HEK293 (cell line): ENCODE measurements around the gene AFDN.

Source experiments
- CTCF ChIA-PET: fragments of 350-600 bp; formaldehyde crosslinking; extraction: SDS; loops from one replicate; lab custom pipeline; 2021; ENCODE audit warnings: antibody characterized with exemption; lab: Yijun Ruan, JAX
- POLR2A ChIA-PET: fragments of 300-600 bp; formaldehyde crosslinking; extraction: SDS; loops from one replicate; lab custom pipeline; 2020; ENCODE audit warnings: antibody characterized with exemption, inconsistent platforms; lab: Yijun Ruan, JAX
- H3K27ac ChIP-seq: fragments of 200-500 bp; sonication (Bioruptor generic); 2 replicates; pipeline ENCODE4 v1.5.1; 2014; ENCODE audit warnings: low read depth, low read length, control low read depth, inconsistent platforms; ENCODE audit errors: extremely low read depth
- H3K36me3 ChIP-seq, 2 experiments: fragments of 200-500 bp in 1 of 2; sonication (Bioruptor generic) in 1 of 2; 1 replicate in 1 of 2; 2 replicates in 1 of 2; pipeline ENCODE4 v1.5.1; 2014 to 2017; ENCODE audit warnings: inconsistent platforms in 2 of 2, low read length in 2 of 2; ENCODE audit not compliant: control insufficient read depth in 2 of 2, insufficient read depth in 1 of 2
- H3K4me1 ChIP-seq: fragments of 200-500 bp; sonication (Bioruptor generic); 2 replicates; pipeline ENCODE4 v1.5.1; 2014; ENCODE audit warnings: mild to moderate bottlenecking, low read length, inconsistent platforms; ENCODE audit not compliant: control insufficient read depth, insufficient read depth
- H3K4me3 ChIP-seq: 2 replicates; pipeline ENCODE4 v1.5.1; 2011; ENCODE audit warnings: low read depth, mild to moderate bottlenecking, control low read depth, low read length, moderate library complexity
- H3K9me3 ChIP-seq: fragments of 200-500 bp; sonication (Bioruptor generic); 2 replicates; pipeline ENCODE4 v1.5.1; 2014; ENCODE audit warnings: low read depth, low read length, inconsistent platforms; ENCODE audit not compliant: control insufficient read depth, insufficient read depth
- EGR2 ChIP-seq: fragments of 450-650 bp; formaldehyde crosslinking; IDR thresholded peaks from 2 replicates; pipeline ENCODE4 v1.5.1; 2016; ENCODE audit warnings: low read depth, missing biosample characterization, missing genetic modification characterization
- MYNN ChIP-seq: fragments of 450-650 bp; formaldehyde crosslinking; IDR thresholded peaks from 2 replicates; pipeline ENCODE4 v1.5.1; 2016; ENCODE audit warnings: missing biosample characterization, missing genetic modification characterization, borderline replicate concordance
- PRDM2 ChIP-seq: fragments of 450-650 bp; formaldehyde crosslinking; IDR thresholded peaks from 2 replicates; pipeline ENCODE4 v1.5.1; 2016; ENCODE audit warnings: missing biosample characterization, missing genetic modification characterization, borderline replicate concordance
- TSHZ1 ChIP-seq: fragments of 450-650 bp; formaldehyde crosslinking; IDR thresholded peaks from 2 replicates; pipeline ENCODE4 v1.5.1; 2016; ENCODE audit warnings: missing biosample characterization, missing genetic modification characterization, borderline replicate concordance
- ZBTB21 ChIP-seq: fragments of 450-650 bp; formaldehyde crosslinking; IDR thresholded peaks from 2 replicates; pipeline ENCODE4 v1.5.1; 2017; ENCODE audit warnings: missing biosample characterization, missing genetic modification characterization
- ZFP41 ChIP-seq: fragments of 450-650 bp; formaldehyde crosslinking; IDR thresholded peaks from 2 replicates; pipeline ENCODE4 v1.5.1; 2016; ENCODE audit warnings: missing biosample characterization, missing genetic modification characterization, borderline replicate concordance
- ZNF140 ChIP-seq: fragments of 450-650 bp; formaldehyde crosslinking; IDR thresholded peaks from 2 replicates; pipeline ENCODE4 v1.5.1; 2016; ENCODE audit warnings: missing biosample characterization, missing genetic modification characterization
- ZNF248 ChIP-seq: fragments of 450-650 bp; formaldehyde crosslinking; IDR thresholded peaks from 2 replicates; pipeline ENCODE4 v1.5.1; 2017; ENCODE audit warnings: missing biosample characterization, missing genetic modification characterization
- ZNF449 ChIP-seq: fragments of 450-650 bp; formaldehyde crosslinking; IDR thresholded peaks from 2 replicates; pipeline ENCODE4 v1.5.1; 2017; ENCODE audit warnings: missing biosample characterization, mild to moderate bottlenecking, missing genetic modification characterization, moderate library complexity
- ZNF488 ChIP-seq: fragments of 450-650 bp; formaldehyde crosslinking; IDR thresholded peaks from 2 replicates; pipeline ENCODE4 v1.5.1; 2016; ENCODE audit warnings: missing biosample characterization, missing genetic modification characterization
- ZNF571 ChIP-seq: fragments of 450-650 bp; formaldehyde crosslinking; IDR thresholded peaks from 2 replicates; pipeline ENCODE4 v1.5.0; 2017; ENCODE audit warnings: missing biosample characterization, missing genetic modification characterization
- ZNF600 ChIP-seq: fragments of 450-650 bp; formaldehyde crosslinking; IDR thresholded peaks from 2 replicates; pipeline ENCODE4 v1.5.1; 2016; ENCODE audit warnings: missing biosample characterization, missing genetic modification characterization
- ZNF621 ChIP-seq: fragments of 450-650 bp; formaldehyde crosslinking; IDR thresholded peaks from 2 replicates; pipeline ENCODE4 v1.5.1; 2017; ENCODE audit warnings: missing biosample characterization, missing genetic modification characterization
- ZNF623 ChIP-seq: fragments of 450-650 bp; formaldehyde crosslinking; IDR thresholded peaks from 2 replicates; pipeline ENCODE4 v1.5.1; 2016; ENCODE audit warnings: missing biosample characterization, missing genetic modification characterization
- ZNF664 ChIP-seq: fragments of 450-650 bp; formaldehyde crosslinking; IDR thresholded peaks from 2 replicates; pipeline ENCODE4 v1.5.1; 2016; ENCODE audit warnings: missing biosample characterization, missing genetic modification characterization
- ZNF777 ChIP-seq: fragments of 450-650 bp; formaldehyde crosslinking; IDR thresholded peaks from 2 replicates; pipeline ENCODE4 v1.5.1; 2017; ENCODE audit warnings: missing biosample characterization, missing genetic modification characterization, borderline replicate concordance
- ZXDB ChIP-seq: fragments of 450-650 bp; formaldehyde crosslinking; IDR thresholded peaks from 2 replicates; pipeline ENCODE4 v1.5.1; 2016; ENCODE audit warnings: missing biosample characterization, missing genetic modification characterization
- TF ChIP-seq, protein P1 (sequence below): fragments of 450-650 bp; formaldehyde crosslinking; IDR thresholded peaks from 2 replicates; pipeline ENCODE4 v1.5.1; 2016; ENCODE audit warnings: missing biosample characterization, missing genetic modification characterization, low read depth
- TF ChIP-seq, protein P2 (sequence below): fragments of 450-650 bp; formaldehyde crosslinking; optimal IDR thresholded peaks from 2 replicates; pipeline ENCODE3; 2016; ENCODE audit warnings: missing biosample characterization, mild to moderate bottlenecking, missing genetic modification characterization

AFDN gene

GRCh38 chr6:167915139-167915538 is 88.4 kb downstream of the AFDN start:
- POLR2A ChIA-PET = no interaction called here
- CTCF ChIA-PET = no interaction called here
- H3K36me3 ChIP-seq = peaks cover 22 to 94% of the 10 kb centered on the region in 2 experiments; a peak in 2 of 3 replicates
- H3K9me3 ChIP-seq = no peaks in the 10 kb centered on the region
- no peak overlapping the region for H3K27ac ChIP-seq
- H3K4me3 ChIP-seq = no peak overlapping the region
- H3K4me1 ChIP-seq = no peaks in the 10 kb centered on the region
- TF ChIP-seq ZNF140 (tag by site-specific recombination) (no peak), MYNN (tag by site-specific recombination) (no peak), ZNF777 (tag by site-specific recombination) (no peak), EGR2 (tag by site-specific recombination) (no peak), ZFP41 (tag by site-specific recombination) (no peak), TSHZ1 (tag by site-specific recombination) (no peak), ZXDB (tag by site-specific recombination) (no peak), PRDM2 (no peak)
- TF ChIP-seq, protein P1, sequence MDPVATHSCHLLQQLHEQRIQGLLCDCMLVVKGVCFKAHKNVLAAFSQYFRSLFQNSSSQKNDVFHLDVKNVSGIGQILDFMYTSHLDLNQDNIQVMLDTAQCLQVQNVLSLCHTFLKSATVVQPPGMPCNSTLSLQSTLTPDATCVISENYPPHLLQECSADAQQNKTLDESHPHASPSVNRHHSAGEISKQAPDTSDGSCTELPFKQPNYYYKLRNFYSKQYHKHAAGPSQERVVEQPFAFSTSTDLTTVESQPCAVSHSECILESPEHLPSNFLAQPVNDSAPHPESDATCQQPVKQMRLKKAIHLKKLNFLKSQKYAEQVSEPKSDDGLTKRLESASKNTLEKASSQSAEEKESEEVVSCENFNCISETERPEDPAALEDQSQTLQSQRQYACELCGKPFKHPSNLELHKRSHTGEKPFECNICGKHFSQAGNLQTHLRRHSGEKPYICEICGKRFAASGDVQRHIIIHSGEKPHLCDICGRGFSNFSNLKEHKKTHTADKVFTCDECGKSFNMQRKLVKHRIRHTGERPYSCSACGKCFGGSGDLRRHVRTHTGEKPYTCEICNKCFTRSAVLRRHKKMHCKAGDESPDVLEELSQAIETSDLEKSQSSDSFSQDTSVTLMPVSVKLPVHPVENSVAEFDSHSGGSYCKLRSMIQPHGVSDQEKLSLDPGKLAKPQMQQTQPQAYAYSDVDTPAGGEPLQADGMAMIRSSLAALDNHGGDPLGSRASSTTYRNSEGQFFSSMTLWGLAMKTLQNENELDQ (tag by site-specific recombination) = no peak

GRCh38 chr6:167917551-167918154 is 90.9 kb downstream of the AFDN start:
- POLR2A ChIA-PET = no interaction called here
- TF ChIP-seq ZNF449 (tag by site-specific recombination) (no peak), ZNF600 (no peak), ZNF248 (tag by site-specific recombination) (no peak), ZNF621 (no peak), ZNF623 (tag by site-specific recombination) (no peak), ZNF664 (no peak), ZBTB21 (tag by site-specific recombination) (no peak), ZNF571 (no peak), ZNF488 (tag by site-specific recombination) (no peak)
- TF ChIP-seq, protein P2, sequence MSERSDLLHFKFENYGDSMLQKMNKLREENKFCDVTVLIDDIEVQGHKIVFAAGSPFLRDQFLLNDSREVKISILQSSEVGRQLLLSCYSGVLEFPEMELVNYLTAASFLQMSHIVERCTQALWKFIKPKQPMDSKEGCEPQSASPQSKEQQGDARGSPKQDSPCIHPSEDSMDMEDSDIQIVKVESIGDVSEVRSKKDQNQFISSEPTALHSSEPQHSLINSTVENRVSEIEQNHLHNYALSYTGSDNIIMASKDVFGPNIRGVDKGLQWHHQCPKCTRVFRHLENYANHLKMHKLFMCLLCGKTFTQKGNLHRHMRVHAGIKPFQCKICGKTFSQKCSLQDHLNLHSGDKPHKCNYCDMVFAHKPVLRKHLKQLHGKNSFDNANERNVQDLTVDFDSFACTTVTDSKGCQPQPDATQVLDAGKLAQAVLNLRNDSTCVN (tag by site-specific recombination) = no peak

More at GRCh38 chr6:167917551-167918154, 90.9 kb downstream of the AFDN start:
- Histone ChIP-seq H3K27ac (no peak overlapping the region), H3K9me3 (no peaks in the 10 kb centered on the region), H3K4me1 (no peaks in the 10 kb centered on the region), H3K4me3 (no peak overlapping the region), H3K36me3 (peaks cover 12 to 96% of the 10 kb centered on the region in 2 experiments; a peak in 2 of 3 replicates)
- CTCF ChIA-PET = interaction anchor here (1.1 to 1.9 kb wide), 4 partner anchors 9 to 200 kb away, joined by 3 to 11 read pairs (median 6); no protein-coding TSS in a partner anchor
